Measurements from ENCODE around the gene NR3C1. TPM values are rescaled to one million over a fixed set of nuclear protein-coding genes. Genes with fewer than 3 reads are reported as not detected.

The NR3C1 gene
- total and polyA plus RNA-seq, 7 donors: 5.5 to 65.6 (median 36.0) TPM

DNA sequence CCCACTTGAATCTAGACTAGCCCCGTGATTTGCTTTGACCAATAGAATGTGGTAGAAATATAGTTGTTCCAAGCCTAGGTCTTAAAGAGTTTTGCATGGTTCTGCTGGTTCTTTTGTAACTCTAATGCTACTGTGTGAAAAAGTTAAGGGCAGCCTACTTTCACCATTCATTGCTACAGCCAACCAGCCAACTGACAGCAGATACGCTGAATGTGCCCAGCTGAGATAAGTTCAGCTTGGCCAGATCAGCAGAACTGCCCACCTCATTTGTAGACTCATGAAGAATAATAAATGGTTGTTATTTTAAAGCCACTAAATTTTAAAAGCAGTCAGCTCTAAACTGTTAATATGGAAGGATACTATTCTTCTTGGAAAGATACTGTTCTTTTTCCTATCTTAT is 23.9 kb downstream of the NR3C1 start:
- Histone ChIP-seq H3K27me3 (no peaks in the 10 kb centered on the region), H3K4me3 (no peak overlapping the region), H3K9me3 (peaks cover 0 to 2% (median under 1%) of the 10 kb centered on the region in 4 donors), H3K36me3 (no peaks in the 10 kb centered on the region), H3K4me1 (peaks cover 0 to 33% (median 24%) of the 10 kb centered on the region in 4 donors), H3K27ac (no peak overlapping the region)
- 91 to 94% methylated on average over 2 of the region's 2 CpGs for WGBS, 2 donors
- TF ChIP-seq, protein P1, sequence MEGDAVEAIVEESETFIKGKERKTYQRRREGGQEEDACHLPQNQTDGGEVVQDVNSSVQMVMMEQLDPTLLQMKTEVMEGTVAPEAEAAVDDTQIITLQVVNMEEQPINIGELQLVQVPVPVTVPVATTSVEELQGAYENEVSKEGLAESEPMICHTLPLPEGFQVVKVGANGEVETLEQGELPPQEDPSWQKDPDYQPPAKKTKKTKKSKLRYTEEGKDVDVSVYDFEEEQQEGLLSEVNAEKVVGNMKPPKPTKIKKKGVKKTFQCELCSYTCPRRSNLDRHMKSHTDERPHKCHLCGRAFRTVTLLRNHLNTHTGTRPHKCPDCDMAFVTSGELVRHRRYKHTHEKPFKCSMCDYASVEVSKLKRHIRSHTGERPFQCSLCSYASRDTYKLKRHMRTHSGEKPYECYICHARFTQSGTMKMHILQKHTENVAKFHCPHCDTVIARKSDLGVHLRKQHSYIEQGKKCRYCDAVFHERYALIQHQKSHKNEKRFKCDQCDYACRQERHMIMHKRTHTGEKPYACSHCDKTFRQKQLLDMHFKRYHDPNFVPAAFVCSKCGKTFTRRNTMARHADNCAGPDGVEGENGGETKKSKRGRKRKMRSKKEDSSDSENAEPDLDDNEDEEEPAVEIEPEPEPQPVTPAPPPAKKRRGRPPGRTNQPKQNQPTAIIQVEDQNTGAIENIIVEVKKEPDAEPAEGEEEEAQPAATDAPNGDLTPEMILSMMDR (IDR thresholded peaks at IDR 0.05): no peak
- TF ChIP-seq POLR2A (IDR thresholded peaks at IDR 0.05) (no peak), EP300 (IDR thresholded peaks at IDR 0.05) (no peak), POLR2AphosphoS5 (IDR thresholded peaks at IDR 0.05) (no peak)
- intact Hi-C loops (cut with DNase I): no loop called here
- DNase-seq: no peak

DNA sequence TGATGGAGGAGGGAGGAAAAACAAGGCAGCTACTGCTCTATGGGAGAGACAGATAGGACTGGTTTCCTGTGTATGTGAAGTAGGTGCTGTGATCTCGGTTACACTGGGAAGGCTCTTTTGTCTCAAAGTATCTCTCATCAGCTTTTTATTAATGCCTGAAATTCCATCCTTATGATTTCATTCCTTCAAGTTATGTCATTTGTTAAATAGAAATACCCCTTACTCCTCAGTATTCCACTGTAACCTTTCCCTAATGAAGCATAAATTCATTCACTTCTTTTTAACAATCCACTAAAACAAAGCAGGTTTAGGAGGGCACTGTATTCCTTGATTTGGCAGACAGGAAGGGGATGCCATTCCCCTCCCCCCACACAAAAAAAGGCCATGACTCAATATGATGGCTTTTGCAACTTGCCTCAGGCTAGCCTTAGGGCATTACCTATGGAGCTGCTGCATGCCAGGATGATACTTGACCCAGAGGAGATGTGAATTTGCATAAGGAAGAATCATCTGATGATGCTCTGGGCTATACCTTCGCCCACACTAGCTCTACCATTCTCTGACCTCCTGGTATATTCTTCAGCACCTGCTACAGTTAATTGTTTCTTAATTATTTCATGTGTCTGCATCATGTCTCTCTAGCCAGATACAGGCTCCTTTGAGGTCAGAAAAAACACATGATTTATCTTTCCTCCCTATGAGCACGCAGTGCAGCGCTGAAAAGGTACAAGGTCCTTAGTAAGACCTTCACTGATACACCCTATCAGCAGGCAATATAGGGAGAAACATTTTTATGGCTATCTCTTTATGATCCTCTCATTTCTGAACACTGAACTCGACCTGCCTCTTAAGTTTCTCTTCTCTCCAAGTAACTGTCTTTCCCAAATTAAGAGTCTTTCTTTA is 26.3 kb downstream of the NR3C1 start:
- Histone ChIP-seq H3K27me3 (no peaks in the 10 kb centered on the region), H3K4me3 (no peak overlapping the region), H3K9me3 (no peaks in the 10 kb centered on the region), H3K4me1 (peaks cover 0 to 50% (median 34%) of the 10 kb centered on the region in 4 donors), H3K36me3 (no peaks in the 10 kb centered on the region), H3K27ac (peak overlapping the region in 1 of 4 donors; percentile 16)
- DNase-seq: no peak
- WGBS, 2 donors: 52 to 75% methylated on average over 5 of the region's 5 CpGs
- TF ChIP-seq EP300 (IDR thresholded peaks at IDR 0.05): no peak
- TF ChIP-seq POLR2AphosphoS5 (IDR thresholded peaks at IDR 0.05): no peak
- no peak for TF ChIP-seq POLR2A (IDR thresholded peaks at IDR 0.05)
- TF ChIP-seq, protein P1 (IDR thresholded peaks at IDR 0.05): no peak
- intact Hi-C loops (cut with DNase I): no loop called here

DNA sequence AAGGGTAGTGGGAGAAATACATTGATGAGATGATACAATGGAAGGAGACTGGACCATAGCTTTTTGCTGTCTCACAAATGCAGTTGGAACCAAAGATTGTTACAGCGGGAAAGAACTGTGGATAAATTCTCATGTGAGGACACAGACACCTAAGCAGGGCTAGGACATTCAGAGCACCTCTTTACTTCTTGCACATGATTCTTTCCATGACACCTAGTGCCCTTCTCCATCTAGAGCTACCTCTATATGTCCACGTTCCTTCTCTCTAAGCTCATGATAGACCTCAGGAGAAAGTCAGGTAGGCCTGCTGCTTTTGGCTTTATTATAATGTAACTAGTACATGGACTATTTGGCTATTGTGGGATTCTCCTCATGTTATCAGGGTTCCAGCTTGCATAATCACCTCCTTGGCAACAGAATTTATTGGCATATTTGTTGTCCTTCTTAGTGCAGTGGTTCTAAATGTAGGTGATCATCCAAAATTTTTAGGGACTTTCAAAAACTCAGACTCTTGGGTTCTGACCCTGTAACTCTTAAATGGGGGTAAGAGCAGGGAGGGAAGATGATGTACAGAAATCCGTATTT is 27.2 kb downstream of the NR3C1 start:
- no peaks in the 10 kb centered on the region for H3K9me3 ChIP-seq
- H3K27ac ChIP-seq: no peak overlapping the region
- H3K27me3 ChIP-seq: no peaks in the 10 kb centered on the region
- H3K4me3 ChIP-seq: no peak overlapping the region
- DNase-seq: no peak
- no peaks in the 10 kb centered on the region for H3K36me3 ChIP-seq
- 95% methylated on average over 3 of the region's 3 CpGs for WGBS, 2 donors
- intact Hi-C loops (cut with DNase I): no loop called here
- H3K4me1 ChIP-seq: peaks cover 0 to 54% (median 37%) of the 10 kb centered on the region in 4 donors
- TF ChIP-seq EP300 (IDR thresholded peaks at IDR 0.05) (no peak), POLR2A (IDR thresholded peaks at IDR 0.05) (no peak), POLR2AphosphoS5 (IDR thresholded peaks at IDR 0.05) (no peak)
- TF ChIP-seq, protein P1 (IDR thresholded peaks at IDR 0.05): no peak

DNA sequence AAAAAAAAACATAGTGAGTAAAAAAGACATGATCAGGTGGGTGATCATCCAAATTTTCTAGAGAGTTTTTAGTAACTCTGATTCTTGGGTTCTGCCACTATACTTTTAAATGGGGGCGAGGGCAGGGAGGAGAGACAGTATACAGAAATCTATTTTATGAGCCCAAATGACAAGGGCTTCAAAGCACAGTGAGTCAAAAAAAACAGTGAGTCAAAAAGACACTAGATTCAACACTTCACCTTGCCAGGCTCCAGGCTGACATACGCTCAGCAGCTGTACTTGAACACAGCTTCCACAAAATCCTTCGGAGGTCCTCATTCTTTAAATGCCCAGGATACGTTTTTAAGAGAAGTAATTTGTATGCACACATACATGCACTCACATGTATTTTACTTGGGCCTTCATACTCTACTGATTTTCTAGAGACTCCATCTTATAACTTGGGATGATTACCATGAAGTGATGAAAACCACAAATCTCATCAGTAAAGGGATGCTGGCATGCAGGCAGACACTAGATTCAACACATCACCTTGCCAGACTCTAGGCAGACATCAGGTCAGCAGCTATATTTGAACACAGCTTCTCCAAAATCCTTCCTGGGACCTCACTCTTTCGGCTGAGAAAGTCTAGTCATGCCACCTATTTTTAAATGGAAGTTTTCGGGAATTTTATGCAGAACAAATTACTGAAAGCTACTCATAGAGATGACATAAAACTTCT is 28.8 kb downstream of the NR3C1 start:
- intact Hi-C loops (cut with DNase I): no loop called here
- H3K4me3 ChIP-seq: no peak overlapping the region
- DNase-seq: no peak
- no peak overlapping the region for H3K27ac ChIP-seq
- H3K36me3 ChIP-seq: no peaks in the 10 kb centered on the region
- peaks cover 0 to 56% (median 37%) of the 10 kb centered on the region in 4 donors for H3K4me1 ChIP-seq
- no peak for TF ChIP-seq POLR2AphosphoS5 (IDR thresholded peaks at IDR 0.05)
- TF ChIP-seq, protein P1 (IDR thresholded peaks at IDR 0.05): no peak
- no peak for TF ChIP-seq POLR2A (IDR thresholded peaks at IDR 0.05)
- TF ChIP-seq EP300 (IDR thresholded peaks at IDR 0.05): no peak
- H3K9me3 ChIP-seq: no peaks in the 10 kb centered on the region
- H3K27me3 ChIP-seq: no peaks in the 10 kb centered on the region
- 94% methylated on average over 6 of the region's 6 CpGs for WGBS, 2 donors

Measured in sigmoid colon (tissue), 7 donors.